Measurements from ENCODE around the gene REEP3.
A peak's percentile ranks its signal among the peaks of the same experiment; 100 is the strongest.

Gene REEP3

DNA sequence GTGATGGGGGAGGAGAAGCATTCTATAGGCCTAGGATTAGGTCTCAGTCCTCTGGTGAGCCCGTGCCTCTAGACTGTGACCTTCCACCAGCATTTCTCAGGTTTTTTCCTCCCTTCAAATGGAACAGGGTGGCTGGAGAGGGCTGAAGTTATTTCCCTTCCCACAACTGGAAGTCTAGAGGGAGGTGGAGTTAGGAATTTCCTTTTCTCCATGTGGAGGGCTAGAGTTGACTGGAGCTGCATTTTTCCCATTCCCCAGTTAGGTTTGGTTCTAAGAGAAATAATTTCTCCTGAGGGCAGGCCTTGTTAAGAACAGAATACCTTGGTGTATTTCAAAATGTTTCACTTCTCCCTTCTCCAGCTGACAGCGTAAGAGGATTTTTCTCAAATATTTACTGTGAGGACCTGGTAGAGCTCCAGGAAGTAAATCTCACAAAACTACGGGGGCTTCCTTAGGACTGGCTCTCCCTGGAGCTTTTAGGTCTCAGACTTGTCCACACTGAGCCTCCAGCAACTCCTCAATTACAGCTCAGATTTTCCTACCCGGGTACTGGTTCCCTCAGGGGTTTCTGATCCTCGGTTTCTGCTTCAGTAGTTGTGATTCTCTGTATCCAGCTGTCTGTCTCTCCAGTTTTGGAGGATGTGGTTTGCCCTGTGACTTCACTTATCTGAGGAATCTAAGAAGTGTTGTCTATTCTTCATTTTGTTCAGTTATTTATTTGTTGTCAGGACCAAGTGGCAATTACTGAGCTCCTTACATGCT is 6.0 kb upstream of the REEP3 start:
- no peak for DNase-seq

DNA sequence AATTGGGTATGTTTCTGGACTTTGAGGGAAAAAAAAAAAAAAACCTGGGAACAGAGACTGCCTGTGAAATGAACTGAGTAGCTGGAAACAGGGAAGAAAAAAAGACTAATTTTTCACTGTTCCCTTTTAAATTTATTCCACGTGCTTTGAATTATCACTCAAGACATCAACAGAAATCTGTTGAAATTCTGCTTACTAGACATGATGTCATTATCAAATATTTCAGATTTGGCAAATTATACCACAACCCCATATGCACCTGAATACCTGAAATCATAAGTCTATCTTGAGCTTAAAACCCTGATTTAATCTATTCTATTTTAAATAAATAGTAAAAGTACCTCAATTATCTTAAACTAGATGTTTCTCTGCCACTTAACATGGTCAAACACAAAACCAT is 5.0 kb upstream of the REEP3 start:
- no peak for DNase-seq

DNA sequence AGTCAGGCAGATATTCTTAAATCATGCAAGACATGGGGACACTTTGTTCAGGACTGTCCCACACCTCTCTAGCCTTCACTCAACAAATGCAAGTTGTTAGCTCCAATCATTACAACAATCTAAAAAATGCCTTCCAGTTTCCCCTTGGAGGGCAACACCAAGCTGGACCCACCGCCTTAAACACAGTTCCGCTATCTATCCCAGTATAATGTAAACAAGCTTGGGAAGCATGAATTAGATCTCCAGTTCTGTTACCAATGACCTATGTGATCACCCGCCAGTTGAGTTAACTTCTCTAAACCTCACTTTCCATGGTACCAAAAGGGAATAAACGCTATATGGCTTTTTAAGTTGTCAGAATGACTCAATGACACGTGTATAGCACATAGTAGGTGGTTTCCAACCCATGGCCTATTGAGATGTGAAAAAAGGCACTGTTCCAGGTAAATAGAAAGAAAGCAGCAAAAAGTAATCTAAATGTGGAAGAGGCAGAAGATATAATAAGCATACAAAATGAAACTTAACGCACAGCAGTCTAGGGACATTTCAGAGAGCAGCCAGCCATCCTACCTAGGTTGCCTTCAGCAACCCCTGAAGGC is 2.4 kb upstream of the REEP3 start:
- DNase-seq: no peak

DNA sequence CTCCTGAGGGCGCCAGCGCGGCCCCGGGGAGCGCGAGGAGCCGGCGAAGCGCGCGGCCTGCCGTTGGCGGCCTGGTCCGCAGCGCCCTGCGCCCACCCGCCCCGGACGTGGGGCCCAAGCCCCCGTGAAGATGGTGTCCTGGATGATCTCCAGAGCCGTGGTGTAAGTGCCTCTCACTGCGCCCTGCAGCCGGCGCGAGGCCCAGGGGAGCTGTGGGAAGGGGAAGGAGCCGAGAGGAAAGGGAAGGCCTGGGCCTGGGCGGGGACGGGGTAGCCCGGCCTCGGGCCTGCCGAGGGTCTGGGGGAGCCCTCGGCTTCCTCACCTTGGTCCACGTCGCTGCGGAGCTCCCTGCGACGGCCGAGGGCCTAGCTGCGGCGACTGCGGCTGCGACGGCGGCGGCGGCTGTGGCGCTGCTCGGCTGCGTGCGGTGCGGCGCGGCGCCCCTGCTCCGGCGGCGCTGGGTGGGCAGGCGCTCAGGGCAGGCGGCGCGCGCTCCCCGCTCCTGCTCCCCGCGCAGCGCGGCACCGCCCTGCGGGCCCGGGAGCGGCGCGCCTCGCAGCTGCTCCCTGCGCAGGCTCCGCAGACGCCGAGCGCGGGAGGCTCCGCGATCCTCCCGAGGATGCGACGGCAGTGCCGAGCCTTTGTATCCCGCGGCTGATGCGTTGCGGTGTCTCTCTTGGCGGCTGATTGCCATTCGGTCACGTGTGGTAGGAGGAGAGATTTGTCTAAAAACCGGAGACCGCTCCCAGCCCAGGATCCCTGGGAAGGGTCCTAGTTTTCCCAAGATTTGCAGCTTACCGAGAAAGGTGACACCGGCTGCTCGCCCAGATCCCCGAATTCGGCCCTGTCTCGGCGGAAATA is 445 bp downstream of the REEP3 start:
- DNase-seq: peak; percentile 51

DNA sequence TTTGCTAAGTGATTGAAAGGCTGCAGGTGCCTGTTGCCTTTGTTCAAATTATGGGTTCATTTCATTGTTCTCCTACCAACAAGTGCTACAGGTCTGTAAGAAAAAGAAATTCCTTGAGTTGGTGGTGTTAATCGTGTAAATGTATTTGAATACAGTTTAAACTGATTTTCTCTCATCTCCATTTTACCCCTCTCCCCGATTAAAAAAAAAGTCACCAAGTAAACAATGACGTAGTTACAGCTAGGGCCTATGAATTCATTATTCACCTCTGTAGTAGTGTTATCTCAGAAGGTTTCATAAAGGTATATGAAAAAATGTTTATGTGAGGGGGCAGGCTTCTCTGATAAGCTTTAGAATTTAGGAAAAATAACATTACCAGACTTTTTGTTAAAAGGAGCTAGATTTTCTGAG is 1.1 kb downstream of the REEP3 start:
- DNase-seq: no peak

DNA sequence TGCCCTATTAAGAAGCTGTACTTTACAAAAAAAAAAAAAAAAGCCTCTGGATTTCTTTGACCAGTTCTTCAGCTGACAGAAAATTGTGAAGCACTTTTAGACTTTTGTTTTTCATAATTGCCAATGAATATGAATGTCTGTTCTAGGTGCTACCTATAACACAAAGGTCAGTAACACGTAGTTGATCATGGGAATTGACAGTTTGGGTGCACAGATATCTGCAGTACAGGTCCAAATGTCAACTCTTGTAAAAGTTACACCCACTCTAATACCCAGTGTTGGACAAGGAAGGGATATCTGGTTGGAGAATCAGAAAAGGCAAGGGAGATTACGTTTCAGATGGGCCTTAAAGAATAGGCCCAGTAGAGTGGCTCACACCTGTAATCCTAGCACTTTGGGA is 1.8 kb downstream of the REEP3 start:
- no peak for DNase-seq

DNA sequence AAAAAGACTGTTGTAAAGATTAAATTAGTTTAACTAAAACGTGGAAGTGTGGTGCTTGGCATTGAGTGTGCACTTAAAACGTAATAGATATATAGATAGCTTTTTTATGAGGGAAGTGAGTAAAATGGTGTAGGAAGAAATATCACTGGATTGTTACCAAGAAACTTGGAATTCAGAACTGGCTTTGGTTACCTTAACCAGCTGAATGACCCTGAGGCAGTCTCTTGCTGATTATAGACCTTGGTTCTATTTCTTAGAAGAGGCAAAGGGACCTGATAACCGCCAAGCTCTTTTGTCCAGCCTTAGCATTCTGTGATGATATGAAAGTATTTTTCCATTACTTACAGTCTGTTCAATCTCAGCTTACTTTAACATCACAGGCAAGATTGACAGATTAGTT is 3.8 kb downstream of the REEP3 start:
- no peak for DNase-seq

DNA sequence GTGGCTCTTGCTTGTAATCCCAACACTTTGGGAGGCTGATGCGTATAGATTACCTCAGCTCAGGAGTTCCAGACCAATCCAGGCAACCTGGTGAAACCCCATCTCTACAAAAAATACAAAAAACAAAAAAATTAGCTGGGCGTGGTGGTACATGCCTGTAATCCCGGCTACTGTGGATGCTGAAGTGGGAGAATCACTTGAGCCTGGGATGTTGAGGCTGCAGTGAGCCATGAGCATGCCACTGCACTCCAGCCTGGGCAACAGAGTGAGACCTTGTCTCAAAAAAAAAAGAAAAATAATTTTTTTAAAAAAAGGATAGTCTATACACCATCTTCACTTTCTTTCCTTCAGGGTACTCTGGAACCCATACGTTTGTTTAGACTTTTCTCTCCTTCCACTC is 6.2 kb downstream of the REEP3 start:
- DNase-seq: no peak

DNA sequence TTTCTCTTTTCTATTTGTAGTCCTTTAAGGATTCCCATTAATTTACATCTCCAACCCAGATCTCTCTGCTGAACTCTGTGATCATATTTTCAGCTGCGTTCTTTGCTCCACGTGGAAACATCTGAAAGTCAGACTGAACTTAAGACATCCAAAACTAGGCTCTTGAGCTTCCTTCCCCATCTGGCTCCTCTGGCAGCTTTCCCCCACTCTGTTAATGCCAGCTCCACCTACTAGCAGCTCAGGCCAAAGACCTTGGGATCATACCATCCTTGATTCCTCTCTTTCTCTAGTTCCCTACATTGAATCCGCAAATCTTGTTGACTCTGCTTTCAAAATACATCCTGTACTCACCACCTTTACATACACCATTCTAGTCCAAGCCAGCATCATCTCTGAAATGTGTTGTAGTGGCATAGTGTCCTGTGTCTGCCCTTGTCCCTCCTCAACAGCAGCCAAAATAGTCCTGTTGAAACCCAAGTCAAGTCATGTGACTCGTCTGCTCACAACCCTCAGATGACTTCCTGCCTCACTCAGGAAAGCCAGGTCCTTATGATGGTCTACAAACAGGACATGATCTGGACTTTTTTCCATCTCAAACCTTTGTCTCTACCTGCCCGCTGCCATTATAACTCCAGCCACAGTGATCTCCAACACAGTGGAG is 7.0 kb downstream of the REEP3 start:
- no peak for DNase-seq

DNA sequence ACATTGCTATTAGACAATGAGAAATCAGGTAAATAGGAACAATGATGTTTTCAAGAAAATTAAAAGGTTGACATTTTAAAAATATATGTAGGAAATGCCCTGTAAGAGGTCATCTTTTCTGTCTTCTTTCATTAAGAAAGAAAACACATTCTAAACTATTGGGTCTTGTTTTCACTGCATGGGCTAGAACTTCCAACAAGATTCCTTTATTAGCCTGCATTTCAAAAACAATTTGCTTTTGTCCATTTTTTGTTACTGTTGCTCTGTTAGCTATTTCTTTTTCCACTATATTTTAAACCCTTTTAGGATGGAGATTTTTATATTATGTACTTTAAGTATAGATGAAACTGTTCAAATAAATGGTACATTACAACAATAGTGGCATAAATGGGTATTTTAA is 9.2 kb downstream of the REEP3 start:
- no peak for DNase-seq

DNA sequence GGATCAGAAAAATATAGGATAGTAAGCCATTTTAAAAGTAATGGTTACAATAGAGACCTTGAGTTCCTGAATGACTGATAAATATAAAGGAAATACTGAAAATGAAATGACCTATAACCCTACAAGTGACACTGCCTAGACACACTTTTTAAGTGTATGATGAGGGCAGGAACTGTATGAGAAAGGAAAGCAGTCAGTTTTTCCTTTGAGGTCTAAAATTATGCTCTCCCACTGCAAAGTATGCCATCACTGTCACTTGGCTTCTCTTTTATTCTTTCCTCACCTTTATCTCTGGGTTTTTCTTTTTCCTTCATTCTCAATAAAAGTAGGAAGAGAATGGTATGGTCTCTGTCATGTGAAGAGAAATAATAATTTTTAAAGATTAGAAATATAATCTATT is 13.5 kb downstream of the REEP3 start:
- no peak for DNase-seq

DNA sequence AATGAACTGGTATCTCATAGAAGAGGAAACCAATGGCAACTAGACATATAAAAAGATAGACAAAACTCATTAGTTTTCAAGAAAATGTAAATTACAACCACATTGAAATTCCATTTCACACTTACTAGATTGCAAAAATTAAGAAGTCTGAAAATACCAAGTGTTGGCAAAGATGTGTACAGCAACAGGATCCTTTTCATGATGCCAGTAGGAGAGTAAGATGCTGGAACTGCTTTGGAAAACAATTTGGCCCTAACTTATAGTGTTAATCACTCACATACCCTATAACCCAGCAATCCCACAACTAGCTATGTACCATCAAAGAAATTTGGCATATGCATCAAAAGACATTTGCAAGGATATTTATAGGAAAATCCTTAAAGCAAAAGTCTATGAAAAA is 15.5 kb downstream of the REEP3 start:
- DNase-seq: no peak

DNA sequence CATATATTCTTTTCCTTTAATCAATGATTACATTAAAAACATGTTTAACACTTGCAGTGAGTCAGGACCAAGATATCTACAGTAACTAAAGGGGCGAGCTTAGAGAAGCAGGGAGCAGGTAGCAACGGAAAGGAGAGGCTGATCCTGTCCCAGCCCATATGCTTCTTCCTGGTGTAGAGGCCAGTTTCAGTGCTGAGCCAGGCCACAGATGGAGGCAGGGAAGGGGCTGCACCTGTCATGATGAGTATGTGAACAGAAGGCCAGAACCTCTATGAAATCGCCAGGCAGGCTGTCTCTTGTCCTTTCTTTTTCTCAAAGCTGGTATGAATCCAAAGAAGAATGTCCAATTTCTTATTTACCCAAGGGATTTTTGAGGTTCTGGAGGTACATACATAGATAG is 16.3 kb downstream of the REEP3 start:
- DNase-seq: no peak

DNA sequence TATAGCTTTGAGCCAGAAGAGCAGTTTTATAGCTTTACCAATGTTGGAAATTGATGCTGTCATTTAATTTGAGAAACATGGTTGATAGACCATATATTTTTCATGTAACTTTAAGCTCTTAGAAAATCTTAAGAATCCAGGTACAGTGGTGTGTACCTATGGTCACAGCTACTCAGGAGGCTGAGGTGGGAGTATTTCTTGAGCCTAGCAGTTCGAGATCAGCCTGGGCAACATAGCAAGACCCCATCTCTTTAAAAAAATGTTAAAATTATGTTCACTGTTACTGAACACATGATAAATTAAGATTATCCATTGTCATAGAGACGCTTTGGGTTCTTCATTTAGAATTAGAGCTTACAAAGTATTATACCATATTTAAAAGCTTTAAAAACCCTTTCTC is 18.2 kb downstream of the REEP3 start:
- DNase-seq: no peak

DNA sequence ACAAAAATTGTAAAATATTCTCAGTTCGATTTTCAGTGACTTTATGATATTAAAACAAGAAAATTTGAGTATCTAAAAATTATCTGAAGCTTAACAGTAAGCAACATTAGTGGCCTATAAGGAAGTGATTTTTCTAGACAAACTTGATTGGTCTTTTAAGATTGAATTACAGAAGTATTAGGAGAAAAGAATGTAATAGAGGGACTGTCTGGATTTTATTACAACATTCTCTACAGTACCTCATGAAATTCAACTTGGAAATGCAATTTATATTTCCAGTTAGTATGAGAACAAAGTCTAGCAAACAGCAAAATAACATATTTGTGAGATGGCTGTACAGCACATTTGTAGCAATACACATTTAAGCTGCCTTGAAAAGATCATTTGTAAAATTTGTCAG is 18.8 kb downstream of the REEP3 start:
- DNase-seq: no peak

DNA sequence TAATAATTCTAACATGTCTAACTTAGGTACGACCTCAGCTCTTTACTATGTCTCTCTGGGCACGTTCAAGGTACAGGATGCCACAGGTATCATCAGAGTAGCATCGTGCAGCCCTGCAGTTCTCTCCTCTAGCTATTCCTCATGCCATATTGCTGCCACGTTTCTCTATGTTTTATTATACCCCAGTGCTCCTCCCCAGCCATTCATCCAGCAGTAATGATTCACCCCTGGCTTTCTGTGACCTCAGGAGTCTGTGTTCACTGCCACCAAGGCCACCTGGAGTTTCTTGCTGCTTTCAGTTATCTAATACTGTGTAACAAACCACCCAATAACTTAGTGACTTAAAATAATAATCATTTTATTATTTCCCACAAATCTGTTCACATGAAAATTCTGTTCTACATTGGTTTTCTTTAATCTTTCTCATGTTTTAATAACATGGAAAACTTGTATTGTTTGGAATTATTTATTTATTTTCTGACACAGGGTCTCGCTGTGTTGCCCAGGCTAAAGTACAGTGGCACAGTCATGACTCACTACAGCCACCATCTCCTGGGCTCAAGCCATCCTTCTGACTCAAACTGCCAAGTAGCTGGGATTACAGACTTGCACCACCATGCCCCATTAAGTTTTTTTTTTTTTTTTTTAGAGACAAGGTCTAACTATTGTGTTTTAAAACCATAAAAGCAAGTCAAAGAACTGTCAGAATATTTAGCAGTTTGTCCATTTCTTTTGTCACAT is 21.8 kb downstream of the REEP3 start:
- no peak for DNase-seq

DNA sequence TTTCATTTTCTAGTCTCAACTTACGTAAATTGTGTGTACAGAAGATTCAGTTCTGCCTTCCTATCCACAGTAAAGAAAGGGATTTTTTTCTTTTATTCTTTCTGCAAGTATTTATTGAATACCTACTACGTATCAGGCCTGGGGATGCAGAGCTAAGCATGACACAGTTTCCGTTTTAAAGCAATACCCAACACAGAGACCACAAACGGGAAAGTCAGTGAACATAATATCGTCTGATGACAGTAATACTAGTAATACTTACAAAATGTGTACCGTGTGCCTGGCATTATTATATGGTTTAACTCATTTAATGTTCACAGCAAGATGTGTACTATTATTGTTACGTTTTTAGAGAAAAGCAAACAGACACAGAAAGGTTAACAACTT is 22.4 kb downstream of the REEP3 start:
- no peak for DNase-seq

DNA sequence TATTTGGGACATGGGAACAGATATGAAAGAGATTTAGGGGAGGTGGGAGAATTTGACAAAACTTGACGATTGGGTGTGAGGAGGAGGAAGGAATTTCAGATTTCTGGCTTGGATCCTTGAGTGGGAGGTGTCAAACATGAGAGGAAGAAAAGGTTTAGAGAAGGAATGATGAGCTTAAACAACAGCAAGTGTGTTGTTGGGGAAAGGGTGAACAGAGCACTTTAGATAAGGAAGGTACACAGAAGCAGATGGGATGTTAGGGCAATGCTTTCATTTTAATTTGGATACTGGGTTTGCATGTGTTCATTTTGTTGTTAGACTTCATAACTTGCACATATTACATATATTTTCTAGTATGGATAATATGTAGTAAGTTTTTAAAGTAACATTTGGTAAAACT is 23.2 kb downstream of the REEP3 start:
- DNase-seq: no peak

DNA sequence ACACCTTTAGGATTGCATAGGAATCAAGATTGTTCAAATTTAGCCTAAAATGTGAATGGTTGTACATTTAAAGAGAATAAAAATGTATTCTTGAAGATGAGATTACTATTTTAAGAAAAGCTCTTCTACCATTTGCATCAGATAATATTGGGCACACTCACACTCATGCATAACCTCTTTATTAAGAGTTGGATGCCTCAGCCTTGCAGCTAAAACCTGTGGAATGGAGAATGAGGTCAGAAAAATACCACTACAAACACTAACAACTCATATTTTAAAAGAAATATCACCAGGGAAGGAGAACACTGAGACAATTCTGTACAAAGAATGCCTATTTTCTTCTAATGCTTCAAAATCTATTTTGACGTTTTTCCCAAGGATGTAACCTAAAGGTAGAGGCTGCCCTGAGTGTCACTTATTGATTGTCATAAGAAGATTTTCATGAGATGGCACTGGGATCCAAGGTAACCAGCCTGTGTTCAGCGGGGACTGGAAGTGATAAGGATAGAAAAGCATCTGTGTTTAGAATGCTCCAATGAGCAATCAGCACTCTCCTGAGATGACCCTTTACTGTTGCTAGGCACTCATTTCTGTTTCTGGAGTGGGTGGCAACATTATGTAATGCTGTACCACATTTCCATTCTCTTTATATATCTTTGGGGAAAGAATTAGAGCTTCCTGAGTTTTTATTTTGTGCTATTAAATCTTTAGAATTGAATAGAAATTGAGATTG is 26.6 kb downstream of the REEP3 start:
- DNase-seq: peak; percentile 41

DNA sequence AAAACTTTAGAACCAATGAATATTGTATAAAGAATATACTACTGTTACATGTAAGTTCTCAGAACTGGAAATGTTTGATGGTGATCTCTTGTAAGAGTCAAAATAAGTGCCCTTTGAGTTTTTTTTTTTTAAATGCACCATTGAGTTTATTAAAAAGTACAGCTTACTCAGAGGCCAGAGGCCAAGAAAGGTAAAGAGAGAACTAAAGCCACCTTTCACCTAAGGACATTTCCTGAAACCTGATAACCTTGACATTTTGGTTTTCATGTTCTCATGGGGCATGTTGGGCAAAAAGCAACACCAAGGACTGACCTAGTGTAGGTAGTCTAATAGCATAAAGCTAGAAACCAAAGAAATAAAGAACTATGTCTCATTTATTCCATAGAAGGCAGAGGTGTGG is 27.7 kb downstream of the REEP3 start:
- no peak for DNase-seq

DNA sequence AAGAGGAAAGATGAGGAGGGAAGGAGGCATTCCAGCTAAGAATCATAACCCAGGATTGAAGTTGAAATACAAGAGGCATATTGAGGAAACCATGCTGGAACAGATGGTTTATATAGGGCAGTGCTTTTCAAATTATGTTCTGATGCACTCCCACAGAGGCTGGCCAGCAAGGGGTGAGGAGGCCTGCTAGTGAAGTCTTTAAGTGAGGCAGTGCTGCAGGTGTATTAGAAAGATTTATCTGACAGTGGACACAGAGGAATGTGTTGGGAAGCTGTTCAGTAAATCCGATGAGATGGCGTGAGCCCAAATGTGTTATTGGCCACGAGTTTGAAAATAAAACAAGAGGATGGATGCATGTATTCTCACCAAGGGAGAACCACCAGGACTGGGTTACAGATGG is 28.6 kb downstream of the REEP3 start:
- DNase-seq: no peak

DNA sequence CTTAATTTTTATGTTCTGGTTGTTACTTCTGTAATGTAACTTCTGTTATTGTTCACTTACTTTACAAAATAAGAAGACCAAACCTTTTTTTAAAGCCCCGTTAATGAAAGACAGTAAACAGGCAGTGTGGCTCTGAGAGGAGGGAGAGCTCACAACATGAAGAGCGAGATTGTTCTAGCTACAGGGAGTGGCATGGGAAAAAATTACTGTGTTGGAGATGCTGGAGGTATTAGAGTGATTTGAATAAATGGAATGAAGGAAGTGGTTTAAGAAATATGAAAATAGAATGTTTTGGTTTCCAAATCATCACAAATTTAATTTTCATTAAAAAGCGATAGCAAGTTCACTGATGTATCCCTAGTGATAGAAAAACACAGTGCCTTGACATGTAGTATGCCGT is 31.8 kb downstream of the REEP3 start:
- no peak for DNase-seq

All from DMS153 (cell line).